Inflammatory macrophage treated with lipopolysaccharide for 4 hours (primary cell): Measurements from ENCODE around the gene CLCN6.

Source experiments
- DNase-seq: peaks from one replicate; pipeline ENCODE4 v3.0.0-alpha.2; 2020

CLCN6 gene

GRCh38 chr1:11831945-11832725, 26.1 kb downstream of the CLCN6 start:
- peak; percentile 21 for DNase-seq

GRCh38 chr1:11833497-11833896, 27.5 kb downstream of the CLCN6 start:
- DNase-seq = no peak

- DNase-seq = no peak
Measured at GRCh38 chr1:11833900-11834299, 27.9 kb downstream of the CLCN6 start.

- DNase-seq = no peak
Measured at GRCh38 chr1:11835441-11836225, 29.6 kb downstream of the CLCN6 start.

- no peak for DNase-seq
Measured at GRCh38 chr1:11836955-11837766, 31.2 kb downstream of the CLCN6 start.

- DNase-seq = no peak
Measured at GRCh38 chr1:11837767-11838348, 31.9 kb downstream of the CLCN6 start.

GRCh38 chr1:11838349-11839272, 32.6 kb downstream of the CLCN6 start:
- DNase-seq = peak; percentile 59

- no peak for DNase-seq
Measured at GRCh38 chr1:11839727-11840705, 34.0 kb downstream of the CLCN6 start.

- peak; percentile 19 for DNase-seq
Measured at GRCh38 chr1:11841245-11842153, 35.5 kb downstream of the CLCN6 start.

GRCh38 chr1:11842154-11843041, 36.4 kb downstream of the CLCN6 start:
- peak; percentile 58 for DNase-seq

GRCh38 chr1:11845641-11846335, 39.8 kb downstream of the CLCN6 start:
- DNase-seq = no peak

GRCh38 chr1:11847667-11848372, 41.8 kb downstream of the CLCN6 start, which contains the start of gene NPPA:
TSS of gene NPPA (minus strand) at chr1:11847783. CDS start at chr1:11847684, 99 bp downstream.
- no peak for DNase-seq

- DNase-seq = no peak
Measured at GRCh38 chr1:11848373-11848700, 42.3 kb downstream of the CLCN6 start.

GRCh38 chr1:11850156-11850555, 44.2 kb downstream of the CLCN6 start:
- no peak for DNase-seq

- DNase-seq = peak; percentile 68
Measured at GRCh38 chr1:11851180-11851579, 45.2 kb downstream of the CLCN6 start.

- no peak for DNase-seq
Measured at GRCh38 chr1:11854519-11854918, 48.5 kb downstream of the CLCN6 start.

GRCh38 chr1:11855430-11855829, 49.4 kb downstream of the CLCN6 start:
- no peak for DNase-seq
